Muscle layer of colon (tissue), 2 donors: Measurements from ENCODE around the gene AMOTL1.
A peak's percentile ranks its signal among the peaks of the same experiment; 100 is the strongest.

ENCODE experiments used
- H3K27ac ChIP-seq: one replicate; pipeline ENCODE4 v1.7.0; 2013; ENCODE audit warnings: low read depth, mild to moderate bottlenecking, low read length, moderate library complexity
- H3K27me3 ChIP-seq, 2 donors: one replicate each; pipeline ENCODE4 v1.7.0; 2013; ENCODE audit warnings: low read length in 2 of 2, mild to moderate bottlenecking in 2 of 2; ENCODE audit not compliant: insufficient read depth in 2 of 2, control insufficient read depth in 1 of 2
- H3K36me3 ChIP-seq: one replicate; pipeline ENCODE4 v1.7.0; 2013; ENCODE audit warnings: mild to moderate bottlenecking, low read length; ENCODE audit not compliant: insufficient read depth
- H3K4me1 ChIP-seq: one replicate; pipeline ENCODE4 v1.7.0; 2013; ENCODE audit warnings: mild to moderate bottlenecking, low read length; ENCODE audit not compliant: insufficient read depth
- H3K4me3 ChIP-seq, 2 donors: one replicate each; pipeline ENCODE4 v1.7.0; 2013; ENCODE audit warnings: low read length in 2 of 2, low read depth in 1 of 2, mild to moderate bottlenecking in 1 of 2, moderate library complexity in 1 of 2
- H3K9ac ChIP-seq: one replicate; pipeline ENCODE4 v1.7.0; 2013; ENCODE audit warnings: low read length
- H3K9me3 ChIP-seq: one replicate; pipeline ENCODE4 v1.7.0; 2013; ENCODE audit warnings: mild to moderate bottlenecking, low read length
- donor health status: abdominal sarcoma.
- donor health status: Adenocarcinoma of cecum.

The AMOTL1 gene

DNA sequence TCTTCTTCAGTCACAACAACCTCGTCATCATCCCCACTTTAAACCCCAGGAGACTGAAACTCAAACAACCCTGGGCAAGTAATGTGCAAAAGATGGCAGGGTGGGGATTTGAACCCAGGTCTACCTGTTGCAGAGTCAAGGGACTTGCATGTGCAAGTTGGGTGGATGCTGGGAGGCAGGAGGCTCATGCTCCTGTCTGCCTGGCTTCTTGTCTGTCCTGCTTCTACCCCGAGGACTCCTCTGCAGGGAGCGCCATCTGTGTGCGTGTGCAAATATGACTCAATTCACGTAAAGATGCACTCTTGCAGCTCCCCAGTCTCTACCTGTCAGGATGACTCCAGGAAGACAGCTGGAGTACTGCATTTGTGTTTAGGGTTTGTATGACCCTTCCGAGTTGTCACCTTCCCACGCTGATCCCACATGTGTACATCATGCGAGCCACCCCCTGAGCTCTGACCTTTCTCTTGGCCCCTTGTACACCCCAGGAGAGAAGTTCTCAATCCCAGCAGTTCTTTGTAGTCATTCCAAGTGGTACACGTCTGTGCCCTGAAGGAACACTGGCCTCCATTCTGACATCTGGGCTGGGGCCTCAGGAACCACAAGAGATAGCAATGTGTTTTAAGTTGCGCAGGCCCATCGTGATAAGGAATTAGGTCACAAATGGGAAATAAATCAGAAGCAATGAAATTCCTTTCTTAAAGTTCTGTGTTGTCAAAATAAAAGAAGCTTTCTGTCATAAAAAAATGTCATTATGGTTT, 109.5 kb downstream of the AMOTL1 start:
- Histone ChIP-seq H3K9me3 (no peaks in the 10 kb centered on the region), H3K36me3 (peaks cover 43% of the 10 kb centered on the region), H3K4me1 (peaks cover 43% of the 10 kb centered on the region), H3K9ac (no peak overlapping the region), H3K27ac (peak overlapping the region; percentile 63), H3K27me3 (no peaks in the 10 kb centered on the region), H3K4me3 (no peak overlapping the region)

DNA sequence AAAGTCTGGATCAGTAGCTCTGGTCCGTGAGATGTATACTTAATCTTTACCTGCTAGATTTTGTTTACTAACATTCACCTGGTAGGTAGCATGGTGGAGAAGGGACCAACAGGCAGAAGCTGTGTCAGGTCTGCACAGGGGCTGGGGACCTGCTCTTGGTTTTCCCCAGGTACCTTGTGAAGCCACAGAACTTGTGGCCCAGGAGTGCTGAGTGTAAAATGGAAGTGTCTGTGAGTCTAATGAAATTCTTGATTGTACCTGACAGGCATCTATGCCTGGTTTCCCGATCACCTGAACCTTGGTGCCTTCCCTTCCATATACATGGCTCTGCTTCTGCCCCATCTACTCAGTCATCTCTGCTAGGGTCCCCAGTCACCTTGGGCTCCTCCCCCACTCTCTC, 110.8 kb downstream of the AMOTL1 start:
- Histone ChIP-seq H3K4me1 (peaks cover 39% of the 10 kb centered on the region), H3K9me3 (no peaks in the 10 kb centered on the region), H3K4me3 (no peak overlapping the region), H3K27ac (no peak overlapping the region), H3K36me3 (peaks cover 38% of the 10 kb centered on the region), H3K27me3 (no peaks in the 10 kb centered on the region), H3K9ac (no peak overlapping the region)

DNA sequence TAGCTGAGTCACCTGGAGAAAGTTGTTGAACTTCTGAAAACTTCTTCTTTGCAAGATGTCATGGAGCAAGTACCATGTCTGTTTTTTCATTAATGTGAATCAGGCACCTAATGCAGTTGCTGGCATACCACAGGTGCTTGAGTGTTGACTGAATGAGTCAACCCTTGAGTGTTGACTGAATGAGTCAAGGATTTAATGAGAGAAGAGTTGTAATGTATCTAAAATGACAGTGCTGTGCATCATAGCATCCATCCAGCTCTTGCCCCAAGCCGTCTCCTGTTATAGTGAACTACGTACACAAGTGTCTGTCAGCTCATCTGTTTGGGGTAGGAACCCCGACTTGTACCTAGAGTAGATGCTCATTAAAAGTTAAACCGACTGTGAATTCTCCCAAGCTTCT, 112.1 kb downstream of the AMOTL1 start:
- Histone ChIP-seq H3K4me3 (no peak overlapping the region), H3K9me3 (no peaks in the 10 kb centered on the region), H3K36me3 (peaks cover 31% of the 10 kb centered on the region), H3K27me3 (no peaks in the 10 kb centered on the region), H3K27ac (no peak overlapping the region), H3K4me1 (peaks cover 34% of the 10 kb centered on the region), H3K9ac (no peak overlapping the region)

DNA sequence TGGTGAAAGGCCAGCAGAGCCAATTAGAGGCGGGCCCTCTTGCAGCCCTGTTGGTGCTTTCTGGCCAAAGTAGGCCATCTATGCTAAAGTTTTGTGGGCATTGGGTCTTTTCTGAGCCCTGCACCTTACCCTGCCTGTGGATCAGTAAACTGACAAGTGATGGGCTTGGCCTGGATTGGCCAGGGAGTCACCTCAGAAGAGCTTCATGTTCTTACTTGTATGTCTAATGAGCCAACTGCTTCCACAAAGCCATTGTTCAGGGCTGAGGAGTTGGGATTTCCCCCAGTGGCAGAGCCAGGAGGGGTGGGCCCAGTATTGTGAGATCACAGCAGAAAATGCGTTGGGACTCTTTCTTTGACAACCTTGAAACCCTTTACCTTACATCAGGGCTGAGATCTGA, 114.8 kb downstream of the AMOTL1 start:
- no peaks in the 10 kb centered on the region for H3K27me3 ChIP-seq
- no peak overlapping the region for H3K4me3 ChIP-seq
- no peak overlapping the region for H3K27ac ChIP-seq
- peaks cover 21% of the 10 kb centered on the region for H3K36me3 ChIP-seq
- H3K4me1 ChIP-seq: peaks cover 17% of the 10 kb centered on the region
- H3K9me3 ChIP-seq: no peaks in the 10 kb centered on the region
- H3K9ac ChIP-seq: no peak overlapping the region

DNA sequence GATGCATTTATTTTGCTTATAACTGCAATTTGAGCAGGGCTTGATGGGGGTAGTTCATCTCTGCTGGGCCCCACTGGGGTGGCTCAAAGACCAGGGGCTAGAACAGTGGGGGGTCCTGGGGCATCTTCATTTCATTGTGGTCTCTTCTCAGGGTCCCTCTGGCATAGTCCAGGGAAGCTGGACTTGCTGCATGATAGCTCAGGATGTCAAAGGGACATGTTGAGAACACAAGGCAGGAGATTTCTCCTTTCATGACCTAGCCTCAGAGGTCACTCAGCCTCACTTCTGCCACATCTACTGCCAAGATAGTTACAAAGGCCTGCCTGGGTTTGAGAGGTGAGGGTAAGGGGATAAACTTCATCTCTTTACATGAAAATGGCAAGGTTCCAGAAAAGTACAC, 115.7 kb downstream of the AMOTL1 start:
- H3K27ac ChIP-seq: no peak overlapping the region
- no peak overlapping the region for H3K9ac ChIP-seq
- no peaks in the 10 kb centered on the region for H3K9me3 ChIP-seq
- H3K27me3 ChIP-seq: no peaks in the 10 kb centered on the region
- H3K36me3 ChIP-seq: peaks cover 15% of the 10 kb centered on the region
- peaks cover 17% of the 10 kb centered on the region for H3K4me1 ChIP-seq
- H3K4me3 ChIP-seq: no peak overlapping the region

DNA sequence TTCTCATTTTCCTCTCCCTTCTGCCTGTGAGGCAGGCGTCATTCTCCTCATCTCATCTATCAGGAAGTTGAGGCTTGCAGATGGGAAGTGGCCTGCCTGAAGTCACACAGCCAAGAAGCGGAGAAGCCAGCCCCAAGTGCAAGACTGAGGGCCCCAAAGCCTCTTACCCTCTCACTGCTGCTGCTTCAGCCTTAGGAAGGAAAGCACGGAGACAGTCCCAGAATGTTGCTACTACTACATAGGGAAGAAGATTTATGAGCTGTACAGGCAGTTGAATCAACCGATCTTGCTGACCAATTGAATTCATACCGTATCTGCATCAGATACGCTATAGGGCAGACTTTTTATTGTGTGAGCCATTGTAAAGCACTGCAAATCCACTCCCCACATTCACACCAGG, 116.2 kb downstream of the AMOTL1 start:
- Histone ChIP-seq H3K27ac (no peak overlapping the region), H3K4me1 (peaks cover 17% of the 10 kb centered on the region), H3K4me3 (no peak overlapping the region), H3K9me3 (no peaks in the 10 kb centered on the region), H3K27me3 (no peaks in the 10 kb centered on the region), H3K9ac (no peak overlapping the region), H3K36me3 (peaks cover 10% of the 10 kb centered on the region)

DNA sequence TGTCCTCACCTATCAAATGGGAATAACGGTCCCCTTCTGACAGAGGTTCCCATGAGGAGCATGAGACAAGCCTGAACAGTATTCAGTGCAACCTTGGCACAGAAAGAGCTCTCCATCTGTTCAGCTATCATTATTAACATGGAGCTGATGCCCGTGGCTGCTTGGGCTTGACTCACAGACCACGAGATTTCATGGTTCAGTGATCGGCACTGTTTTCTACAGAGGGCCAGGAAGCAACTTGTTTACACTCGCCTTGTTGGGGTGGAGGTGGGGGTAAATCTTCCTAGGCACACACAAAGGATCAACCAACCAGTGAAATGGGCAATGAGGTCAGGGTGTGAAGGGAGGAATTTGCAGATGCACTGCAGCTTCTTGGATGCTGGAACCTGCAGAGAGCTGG, 117.0 kb downstream of the AMOTL1 start:
- Histone ChIP-seq H3K9ac (no peak overlapping the region), H3K36me3 (peaks cover 8% of the 10 kb centered on the region), H3K4me3 (no peak overlapping the region), H3K27ac (no peak overlapping the region), H3K27me3 (no peaks in the 10 kb centered on the region), H3K9me3 (no peaks in the 10 kb centered on the region), H3K4me1 (peaks cover 17% of the 10 kb centered on the region)

DNA sequence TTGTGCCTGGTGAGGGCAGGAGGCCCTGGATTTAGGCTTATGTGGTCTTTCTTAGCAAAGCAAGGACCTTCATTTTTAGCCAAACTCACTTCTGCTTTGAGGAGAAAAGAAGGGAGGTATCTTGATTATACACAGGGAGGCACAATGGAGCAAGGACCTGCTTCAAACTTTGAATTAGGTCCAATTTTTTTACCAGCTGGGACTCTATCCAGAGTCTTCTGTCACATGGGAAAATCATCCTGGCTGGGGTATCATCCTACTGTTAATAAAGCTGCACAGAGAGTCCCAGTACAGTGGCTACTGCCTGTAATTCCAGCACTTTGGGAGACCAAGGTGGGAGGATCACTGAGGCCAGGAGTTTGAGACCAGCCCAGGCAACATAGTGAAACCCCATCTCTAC, 117.4 kb downstream of the AMOTL1 start:
- no peak overlapping the region for H3K9ac ChIP-seq

DNA sequence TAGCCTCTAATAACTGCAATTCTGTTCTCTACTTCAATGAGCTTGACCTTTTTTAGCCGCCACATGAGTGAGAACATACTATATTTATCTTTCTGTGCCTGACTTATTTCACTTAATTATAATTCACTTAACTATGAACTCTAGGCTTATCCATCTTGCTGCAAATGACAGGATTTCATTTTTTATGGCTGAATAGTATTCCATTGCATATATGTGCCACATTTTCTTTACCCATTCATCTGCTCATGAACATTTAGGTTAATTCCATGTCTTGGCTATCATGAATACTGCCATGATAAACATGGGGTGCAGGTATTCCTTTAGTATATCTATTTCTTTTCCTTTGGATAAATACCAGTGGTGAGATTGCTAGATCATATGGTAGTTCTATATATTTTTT, 120.0 kb downstream of the AMOTL1 start:
- no peak overlapping the region for H3K27ac ChIP-seq
- peaks cover under 1% of the 10 kb centered on the region for H3K36me3 ChIP-seq
- peaks cover 8% of the 10 kb centered on the region for H3K4me1 ChIP-seq
- H3K4me3 ChIP-seq: no peak overlapping the region
- no peaks in the 10 kb centered on the region for H3K9me3 ChIP-seq
- H3K9ac ChIP-seq: no peak overlapping the region
- no peaks in the 10 kb centered on the region for H3K27me3 ChIP-seq

More for the DNA sequence above, 117.4 kb downstream of the AMOTL1 start:
- Histone ChIP-seq H3K9me3 (no peaks in the 10 kb centered on the region), H3K4me3 (no peak overlapping the region), H3K4me1 (peaks cover 17% of the 10 kb centered on the region), H3K27me3 (no peaks in the 10 kb centered on the region), H3K27ac (no peak overlapping the region), H3K36me3 (peaks cover 8% of the 10 kb centered on the region)

DNA sequence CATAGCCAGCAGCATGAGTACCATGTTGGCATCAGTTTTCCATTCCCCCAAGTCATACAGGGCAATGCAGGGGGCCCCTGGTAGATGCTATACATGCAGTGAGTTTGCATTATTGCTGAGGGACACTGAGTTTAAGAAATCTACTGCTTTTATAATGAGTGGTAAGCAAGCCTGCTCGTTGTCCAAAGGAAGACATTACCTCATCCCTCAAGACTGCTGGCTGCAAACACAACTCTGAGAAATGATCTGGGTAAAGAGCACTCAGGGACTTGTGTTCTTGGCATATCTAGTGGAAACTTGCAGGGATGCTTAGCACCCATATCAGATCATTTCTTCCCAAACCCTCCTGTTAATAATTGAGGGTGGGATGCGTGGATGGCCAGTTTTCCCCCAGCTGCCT, 127.3 kb downstream of the AMOTL1 start:
- H3K4me3 ChIP-seq: no peak overlapping the region
- H3K27ac ChIP-seq: no peak overlapping the region
- no peaks in the 10 kb centered on the region for H3K27me3 ChIP-seq
- peaks cover 6% of the 10 kb centered on the region for H3K4me1 ChIP-seq
- peaks cover 8% of the 10 kb centered on the region for H3K9me3 ChIP-seq
- peaks cover 9% of the 10 kb centered on the region for H3K36me3 ChIP-seq
- H3K9ac ChIP-seq: no peak overlapping the region

DNA sequence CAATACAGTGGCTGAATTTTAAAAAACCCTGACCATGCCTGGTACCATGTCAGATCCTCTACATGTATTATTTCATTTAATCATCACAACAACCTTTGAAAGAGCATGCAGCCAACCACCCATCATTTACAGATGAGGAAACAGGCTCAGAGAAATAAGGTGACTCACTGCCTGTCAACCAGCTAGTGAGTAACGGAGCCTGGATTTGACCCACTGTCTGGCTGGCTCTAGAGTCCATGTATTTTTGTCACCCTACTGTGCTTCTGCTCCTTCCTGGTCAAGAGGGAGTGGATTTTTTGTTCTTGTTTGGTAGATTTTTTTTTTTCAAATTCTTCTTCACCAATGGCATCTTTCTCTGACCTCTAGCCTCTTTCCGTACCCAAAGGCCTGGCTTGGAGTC, 127.8 kb downstream of the AMOTL1 start:
- H3K27ac ChIP-seq: no peak overlapping the region
- peaks cover 9% of the 10 kb centered on the region for H3K36me3 ChIP-seq
- H3K27me3 ChIP-seq: no peaks in the 10 kb centered on the region
- peaks cover 6% of the 10 kb centered on the region for H3K4me1 ChIP-seq
- no peak overlapping the region for H3K4me3 ChIP-seq
- H3K9me3 ChIP-seq: peaks cover 8% of the 10 kb centered on the region
- no peak overlapping the region for H3K9ac ChIP-seq

DNA sequence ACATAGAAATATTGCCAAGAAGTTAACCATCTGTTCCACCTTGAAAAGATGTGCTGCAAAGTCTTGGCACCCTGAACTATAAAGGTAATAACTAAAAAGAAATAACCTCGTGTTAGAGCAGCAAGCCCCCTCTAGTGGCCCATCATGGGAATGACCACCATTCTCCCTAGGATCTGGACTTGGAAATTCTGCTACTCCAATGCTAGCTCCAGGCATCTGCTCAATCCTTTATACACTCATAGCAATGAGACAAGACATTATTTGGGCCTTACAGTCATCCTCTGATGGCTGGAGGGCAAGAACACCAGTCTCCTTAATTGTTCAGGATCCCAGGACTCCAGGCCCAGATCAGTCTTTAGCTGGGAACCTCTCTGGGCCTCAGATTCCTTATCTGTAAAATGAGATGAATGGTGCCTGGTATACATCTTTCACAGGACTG, 129.2 kb downstream of the AMOTL1 start:
- H3K27ac ChIP-seq: no peak overlapping the region

More for the DNA sequence above, 129.2 kb downstream of the AMOTL1 start:
- Histone ChIP-seq H3K36me3 (peaks cover 9% of the 10 kb centered on the region), H3K4me3 (no peak overlapping the region), H3K9me3 (peaks cover 8% of the 10 kb centered on the region), H3K4me1 (peaks cover 6% of the 10 kb centered on the region), H3K27me3 (no peaks in the 10 kb centered on the region), H3K9ac (no peak overlapping the region)
